ENCODE data around the gene CD164. TPM values are rescaled to one million over a fixed set of nuclear protein-coding genes. Genes with fewer than 3 reads are reported as not detected.

Gene CD164
- total RNA-seq (100 to 1,000 TPM; 266 to 284 TPM), polyA plus RNA-seq (ENCODE audit: insufficient read length in 6 of 6) (100 to 1,000 TPM; 268 to 314 (median 287) TPM)
- long read RNA-seq, donor 1, full-length matches to known transcripts: 185 of 191 reads
- long read RNA-seq, donor 1, partial matches to known transcripts: 6 of 191 reads
- long read RNA-seq, donor 1, other reads (novel, unspliced or antisense): 0 of 191 reads
- long read RNA-seq, donor 2, full-length matches to known transcripts: 120 of 120 reads
- long read RNA-seq, donor 2, partial matches to known transcripts: 0 of 120 reads
- long read RNA-seq, donor 2, other reads (novel, unspliced or antisense): 0 of 120 reads
- long read RNA-seq, donor 3, full-length matches to known transcripts: 88 of 88 reads
- long read RNA-seq, donor 3, partial matches to known transcripts: 0 of 88 reads
- long read RNA-seq, donor 3, other reads (novel, unspliced or antisense): 0 of 88 reads
- long read RNA-seq, donor 4, transcript CD164-202 (6 exons, 3,365 nt): major isoform, 33 of 39 reads
- long read RNA-seq, donor 4, partial matches to known transcripts: 1 of 39 reads
- long read RNA-seq, donor 4, other reads (novel, unspliced or antisense): 5 of 39 reads
- long read RNA-seq, donor 5, full-length matches to known transcripts: 123 of 131 reads
- long read RNA-seq, donor 5, partial matches to known transcripts: 8 of 131 reads
- long read RNA-seq, donor 5, other reads (novel, unspliced or antisense): 0 of 131 reads
- long read RNA-seq, donor 6, full-length matches to known transcripts: 90 of 90 reads
- long read RNA-seq, donor 6, partial matches to known transcripts: 0 of 90 reads
- long read RNA-seq, donor 6, other reads (novel, unspliced or antisense): 0 of 90 reads
- long read RNA-seq, donor 7, transcript CD164-202 (6 exons, 3,365 nt): major isoform, 47 of 57 reads
- long read RNA-seq, donor 7, partial matches to known transcripts: 0 of 57 reads
- long read RNA-seq, donor 7, other reads (novel, unspliced or antisense): 0 of 57 reads
- long read RNA-seq, donor 8, transcript CD164-203 (5 exons, 2,936 nt): minor isoform, 9 of 99 reads
- long read RNA-seq, donor 8, transcript CD164-209 (4 exons, 590 nt): minor isoform, 5 of 99 reads
- long read RNA-seq, donor 8, transcript CD164-202 (6 exons, 3,365 nt): major isoform, 83 of 99 reads
- long read RNA-seq, donor 8, partial matches to known transcripts: 0 of 99 reads
- long read RNA-seq, donor 8, other reads (novel, unspliced or antisense): 0 of 99 reads
- long read RNA-seq, donor 9: 0 reads
- long read RNA-seq, donor 10, transcript CD164-202 (6 exons, 3,365 nt): major isoform, 18 of 19 reads
- long read RNA-seq, donor 10, partial matches to known transcripts: 0 of 19 reads
- long read RNA-seq, donor 10, other reads (novel, unspliced or antisense): 1 of 19 reads
- long read RNA-seq, donor 11, transcript CD164-202 (6 exons, 3,365 nt): major isoform, 26 of 31 reads
- long read RNA-seq, donor 11, partial matches to known transcripts: 0 of 31 reads
- long read RNA-seq, donor 11, other reads (novel, unspliced or antisense): 0 of 31 reads
- long read RNA-seq, donor 12, transcript CD164-209 (4 exons, 590 nt): minor isoform, 9 of 143 reads
- long read RNA-seq, donor 12, transcript CD164-202 (6 exons, 3,365 nt): major isoform, 78 of 143 reads
- long read RNA-seq, donor 12, partial matches to known transcripts: 50 of 143 reads
- long read RNA-seq, donor 12, other reads (novel, unspliced or antisense): 0 of 143 reads

DNA sequence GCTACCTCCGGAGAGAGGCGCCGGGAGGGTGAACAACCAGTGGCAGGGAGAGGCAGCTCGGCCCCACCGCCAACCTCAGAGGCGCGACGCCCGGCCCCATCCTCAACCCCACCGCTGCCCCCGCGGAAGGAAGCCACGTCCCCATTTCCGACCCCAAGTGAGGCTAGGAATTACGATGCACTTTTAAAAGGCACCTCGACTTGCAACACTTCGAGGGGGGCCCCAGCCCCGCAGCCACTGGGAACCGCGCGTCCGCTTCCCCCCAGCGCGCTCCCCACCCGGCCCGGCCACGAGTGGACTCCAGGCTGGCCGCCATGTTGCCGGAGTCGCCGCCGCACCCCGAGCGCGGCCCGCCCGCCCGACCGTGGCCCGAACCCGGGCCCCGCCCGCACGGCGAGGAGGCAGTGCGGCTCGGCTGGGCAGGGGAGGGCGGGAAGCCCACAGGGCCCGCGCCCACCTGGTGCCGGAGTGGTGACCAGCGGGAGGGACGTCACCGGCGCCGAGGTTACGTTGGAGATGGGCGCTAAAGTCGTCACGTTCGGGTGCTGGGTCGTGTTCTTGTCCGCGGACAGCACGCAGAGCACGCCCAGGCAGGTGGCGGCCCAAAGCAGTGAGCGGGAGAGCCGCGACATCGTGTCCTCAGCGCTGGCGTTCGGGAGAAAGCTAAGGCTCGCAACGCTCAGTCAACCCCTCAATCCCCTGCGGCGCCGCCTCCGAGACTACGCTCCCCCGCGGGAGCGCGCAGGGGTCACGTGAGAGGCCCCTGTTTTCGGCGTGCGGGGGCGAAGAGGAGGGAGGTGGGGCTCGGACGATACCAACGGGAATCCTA, at the start of gene CD164:
Gene CD164, minus strand, starts transcription at position 721 of the 829 bp plus-strand sequence. Its CDS starts 89 bp downstream, at position 632.
- peak; percentile 56 to 98 (median 96) for DNase-seq
- Histone ChIP-seq H3K4me3 (peak within 1 kb of the TSS; percentile 83 to 93), H3K27me3 (no peaks in the 10 kb centered on the region), H3K9me3 (no peaks in the 10 kb centered on the region), H3K27ac (peak within 1 kb of the TSS; percentile 100), H3K4me1 (peaks cover 19 to 61% of the 10 kb centered on the region in 2 donors), H3K36me3 (peaks cover 0 to 16% of the 10 kb centered on the region in 2 donors)
- ATAC-seq: peak; percentile 86
- intact Hi-C loops (cut with DNase I): loop anchor here in 1 of 2 donors (10.0 kb wide), 1 partner anchor 197 kb away; no protein-coding TSS in a partner anchor
- TF ChIP-seq, protein P1, sequence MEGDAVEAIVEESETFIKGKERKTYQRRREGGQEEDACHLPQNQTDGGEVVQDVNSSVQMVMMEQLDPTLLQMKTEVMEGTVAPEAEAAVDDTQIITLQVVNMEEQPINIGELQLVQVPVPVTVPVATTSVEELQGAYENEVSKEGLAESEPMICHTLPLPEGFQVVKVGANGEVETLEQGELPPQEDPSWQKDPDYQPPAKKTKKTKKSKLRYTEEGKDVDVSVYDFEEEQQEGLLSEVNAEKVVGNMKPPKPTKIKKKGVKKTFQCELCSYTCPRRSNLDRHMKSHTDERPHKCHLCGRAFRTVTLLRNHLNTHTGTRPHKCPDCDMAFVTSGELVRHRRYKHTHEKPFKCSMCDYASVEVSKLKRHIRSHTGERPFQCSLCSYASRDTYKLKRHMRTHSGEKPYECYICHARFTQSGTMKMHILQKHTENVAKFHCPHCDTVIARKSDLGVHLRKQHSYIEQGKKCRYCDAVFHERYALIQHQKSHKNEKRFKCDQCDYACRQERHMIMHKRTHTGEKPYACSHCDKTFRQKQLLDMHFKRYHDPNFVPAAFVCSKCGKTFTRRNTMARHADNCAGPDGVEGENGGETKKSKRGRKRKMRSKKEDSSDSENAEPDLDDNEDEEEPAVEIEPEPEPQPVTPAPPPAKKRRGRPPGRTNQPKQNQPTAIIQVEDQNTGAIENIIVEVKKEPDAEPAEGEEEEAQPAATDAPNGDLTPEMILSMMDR (IDR thresholded peaks at IDR 0.05): no peak

GRCh38 chr6:109429496-109429895, 47.2 kb upstream of the CD164 start:
- Histone ChIP-seq H3K27ac (no peak overlapping the region), H3K36me3 (no peaks in the 10 kb centered on the region), H3K4me1 (no peaks in the 10 kb centered on the region), H3K9me3 (no peaks in the 10 kb centered on the region), H3K4me3 (no peak overlapping the region), H3K27me3 (no peaks in the 10 kb centered on the region)
- TF ChIP-seq, protein P1 (IDR thresholded peaks at IDR 0.05): no peak
- ATAC-seq (no peak), DNase-seq (no peak)
- intact Hi-C loops (cut with DNase I): no loop called here

DNA sequence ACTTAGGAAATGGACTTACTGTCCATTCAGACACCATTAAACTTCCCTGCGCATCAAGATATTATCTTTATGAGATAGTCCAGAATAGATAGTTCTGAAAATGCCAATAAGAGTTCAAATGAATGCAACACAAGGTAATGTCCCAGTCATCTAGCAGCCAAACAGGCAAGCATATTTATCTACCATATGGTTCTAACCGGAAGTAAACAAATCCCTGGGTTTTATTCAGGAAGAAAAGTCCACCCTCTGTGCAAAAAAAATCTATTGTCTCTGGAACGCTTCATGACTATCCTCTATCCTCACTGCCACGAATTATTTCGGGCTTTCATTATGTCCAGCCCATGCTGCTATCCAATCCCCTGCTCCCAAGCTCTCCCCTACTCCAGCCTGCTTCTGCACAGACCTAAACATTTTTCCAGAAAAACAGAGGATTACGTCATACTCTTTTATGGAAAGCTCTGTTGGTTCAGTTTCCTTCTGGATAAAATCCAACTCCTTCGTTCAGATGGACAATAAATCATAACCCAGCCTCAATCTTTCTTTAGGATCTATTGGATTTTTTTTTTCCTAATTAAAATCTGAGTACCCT, 46.7 kb upstream of the CD164 start:
- no peaks in the 10 kb centered on the region for H3K9me3 ChIP-seq
- no peaks in the 10 kb centered on the region for H3K27me3 ChIP-seq
- intact Hi-C loops (cut with DNase I): no loop called here
- TF ChIP-seq, protein P1 (IDR thresholded peaks at IDR 0.05): no peak
- no peaks in the 10 kb centered on the region for H3K4me1 ChIP-seq
- peak in 2 of 4 donors; percentile 31 to 63 for DNase-seq
- no peaks in the 10 kb centered on the region for H3K36me3 ChIP-seq
- H3K27ac ChIP-seq: no peak overlapping the region
- H3K4me3 ChIP-seq: no peak overlapping the region
- peak; percentile 53 for ATAC-seq

DNA sequence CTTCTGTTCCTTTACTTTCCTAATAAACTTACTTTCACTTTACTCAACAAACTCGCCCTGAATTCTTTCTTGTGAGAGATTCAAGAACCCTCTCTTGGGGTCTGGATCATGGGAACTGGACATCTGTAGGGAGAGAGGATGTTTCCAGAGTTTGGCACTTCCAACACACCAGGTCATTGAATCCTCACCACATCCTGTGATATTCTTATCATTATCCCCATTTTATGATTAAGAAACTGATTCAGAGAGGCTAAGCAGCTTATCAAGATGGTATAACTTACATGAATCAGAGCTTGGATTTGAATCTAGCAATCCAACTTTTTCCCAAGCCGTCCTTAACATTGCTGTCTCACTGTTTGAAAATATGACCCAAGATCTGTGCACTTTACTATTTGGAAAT, 42.7 kb upstream of the CD164 start:
- DNase-seq (no peak), ATAC-seq (no peak)
- no peaks in the 10 kb centered on the region for H3K27me3 ChIP-seq
- intact Hi-C loops (cut with DNase I): no loop called here
- H3K27ac ChIP-seq: no peak overlapping the region
- H3K36me3 ChIP-seq: no peaks in the 10 kb centered on the region
- H3K4me1 ChIP-seq: no peaks in the 10 kb centered on the region
- no peak overlapping the region for H3K4me3 ChIP-seq
- no peaks in the 10 kb centered on the region for H3K9me3 ChIP-seq
- TF ChIP-seq, protein P1 (IDR thresholded peaks at IDR 0.05): no peak
